GM12873 (cell line): Measurements from ENCODE around the gene SLC7A10.

Source experiments
- CTCF ChIP-seq: IDR thresholded peaks from 2 replicates; pipeline ENCODE4 v1.5.1; 2012; ENCODE audit warnings: low read depth, mild to moderate bottlenecking, moderate library complexity, low read length, control low read depth; ENCODE audit not compliant: insufficient read depth; ENCODE audit errors: missing control alignments

Gene SLC7A10

GRCh38 chr19:33187183-33187540 lies 38.5 kb downstream of the SLC7A10 start:
- no peak for TF ChIP-seq CTCF

DNA sequence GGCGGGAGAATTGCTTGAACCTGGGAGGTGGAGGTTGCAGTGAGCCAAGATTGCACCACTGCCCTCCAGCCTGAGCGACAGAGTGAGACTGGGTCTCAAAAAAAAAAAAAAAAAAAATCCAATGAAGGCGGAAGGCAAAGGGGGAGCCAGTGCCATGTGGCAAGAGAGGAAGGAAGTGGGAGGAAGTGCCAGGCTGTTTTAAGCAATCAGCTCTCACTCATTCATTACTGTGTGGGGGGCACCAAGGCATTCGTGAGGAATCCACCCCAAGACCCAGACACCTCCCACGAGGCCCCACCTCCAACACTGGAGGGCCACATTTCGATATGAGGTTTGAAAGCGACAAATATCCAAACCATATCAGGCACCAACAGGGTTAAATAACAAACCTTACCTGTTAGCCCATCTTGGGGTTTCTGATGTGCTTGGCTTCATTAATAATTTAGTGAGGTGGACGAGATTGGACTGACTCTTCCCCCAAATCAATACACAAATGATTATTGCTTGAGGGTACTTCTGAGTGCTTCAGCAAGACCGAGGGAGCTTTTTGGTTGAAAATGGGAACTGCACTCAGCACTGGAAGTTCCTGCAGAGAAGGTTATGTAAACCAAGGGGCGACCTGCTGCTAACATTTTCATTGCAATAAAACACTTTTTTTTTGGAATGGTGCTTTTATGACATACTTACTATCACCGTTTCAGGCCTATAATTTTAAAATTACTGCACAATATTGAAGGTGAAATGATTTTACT lies 39.0 kb downstream of the SLC7A10 start:
- no peak for TF ChIP-seq CTCF

GRCh38 chr19:33177417-33177979 lies 48.2 kb downstream of the SLC7A10 start:
- peak; percentile 41 for TF ChIP-seq CTCF

DNA sequence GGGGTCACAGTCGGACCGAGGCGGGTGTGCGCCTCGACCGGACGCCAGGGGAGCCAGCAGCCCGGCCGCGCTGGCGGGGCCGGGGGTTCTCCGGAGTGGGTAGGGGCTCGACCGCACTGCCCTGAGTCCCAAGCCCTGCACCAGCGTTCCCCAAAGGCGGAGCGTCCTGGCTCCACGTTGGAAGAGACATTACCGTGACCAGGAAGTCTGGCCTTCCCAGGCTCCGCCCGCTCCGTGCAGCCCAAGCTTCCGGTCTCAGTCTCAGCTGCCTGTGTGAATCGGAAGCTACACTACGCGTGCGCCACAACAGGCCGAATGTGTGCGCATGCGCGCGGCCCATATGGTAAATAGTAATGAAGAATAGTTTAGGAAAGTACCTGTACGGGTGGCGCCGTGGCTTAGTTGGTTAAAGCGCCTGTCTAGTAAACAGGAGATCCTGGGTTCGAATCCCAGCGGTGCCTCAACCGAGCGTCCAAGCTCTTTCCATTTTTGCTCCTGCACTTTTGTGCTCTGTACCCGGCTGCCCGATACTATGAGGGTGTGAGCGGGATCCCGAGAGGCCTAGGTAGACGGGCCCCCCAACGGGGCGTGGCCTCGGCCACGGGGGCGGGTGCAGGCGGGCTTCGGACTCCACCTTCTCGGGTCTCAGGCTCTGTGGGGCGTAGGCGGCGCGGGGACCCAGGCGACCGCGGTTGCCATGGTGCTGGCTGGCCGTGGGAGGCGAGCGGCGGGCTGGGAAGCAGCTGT lies 48.8 kb downstream of the SLC7A10 start:
- peak; percentile 36 for TF ChIP-seq CTCF

DNA sequence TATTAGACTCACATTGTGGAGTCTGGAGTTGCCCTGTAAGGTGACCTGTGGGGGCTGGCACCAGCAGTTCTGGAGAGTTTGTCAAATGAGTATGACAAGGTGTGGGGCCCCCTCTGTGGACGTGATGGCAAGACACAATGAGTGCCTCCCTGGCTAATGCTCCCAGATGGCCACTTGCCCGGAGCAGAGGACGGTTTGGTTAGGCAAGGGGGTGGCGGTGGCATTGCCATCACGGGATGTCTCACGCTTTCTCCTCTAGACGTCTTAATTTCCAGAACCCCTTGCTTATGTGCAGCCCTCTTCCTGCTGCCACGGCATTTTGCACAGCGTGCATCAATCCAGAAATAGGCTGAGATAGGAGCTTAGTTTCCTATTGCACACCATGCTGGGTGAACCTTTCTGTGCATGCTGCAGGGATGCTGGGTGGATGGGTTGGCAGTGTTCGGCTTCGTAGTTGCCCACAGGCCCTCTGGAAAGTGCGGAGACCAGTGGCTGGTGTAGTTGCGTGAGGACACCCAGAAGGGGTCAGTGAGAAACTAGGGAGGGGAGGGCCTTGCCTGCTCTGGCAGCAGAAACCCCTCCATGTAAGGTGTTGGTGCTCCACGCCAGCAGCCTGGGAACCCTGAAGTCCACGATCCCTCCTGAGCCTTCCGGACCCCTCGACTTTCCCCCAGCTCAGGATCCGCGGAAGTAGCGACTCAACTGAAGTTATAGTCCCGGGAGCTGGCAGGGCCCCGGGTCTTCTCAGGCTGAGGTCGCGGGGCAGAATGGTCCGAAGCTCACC lies 49.6 kb downstream of the SLC7A10 start:
- TF ChIP-seq CTCF = no peak

GRCh38 chr19:33175156-33175782 lies 50.4 kb downstream of the SLC7A10 start:
- no peak for TF ChIP-seq CTCF

- no peak for TF ChIP-seq CTCF
Observed at GRCh38 chr19:33174186-33174585, 51.5 kb downstream of the SLC7A10 start.
